ENCODE results near the gene ZNF554.

ZNF554 gene

GRCh38 chr19:2840794-2841791 is 21.4 kb downstream of the ZNF554 start, which contains the start of gene ZNF555:
ZNF555 (plus strand) TSS chr19:2841475; CDS start chr19:2841573, 98 bp downstream.
- WGBS (ENCODE audit: insufficient coverage, insufficient read length) = no CpG with 5 or more reads among the region's 106 CpGs
- DNase-seq (ENCODE audit: low read depth, low spot score) = peak; percentile 97
- Histone ChIP-seq H3K27me3 (ENCODE audit: control insufficient read depth, insufficient read depth, low read length) (no peaks in the 10 kb centered on the region), H3K4me3 (ENCODE audit: low read length) (peak within 1 kb of the TSS; percentile 82), H3K36me3 (ENCODE audit: control insufficient read depth, insufficient read depth, low read length) (no peaks in the 10 kb centered on the region; the same call in 1 of the 2 replicates), H3K4me1 (ENCODE audit: control insufficient read depth, insufficient read depth, low read length) (no peaks in the 10 kb centered on the region), H3K9me3 (ENCODE audit: control insufficient read depth, insufficient read depth, low read length) (peaks cover 1% of the 10 kb centered on the region; the same call in 1 of the 2 replicates), H3K27ac (ENCODE audit: low read length) (no peak within 1 kb of the TSS)

DNA sequence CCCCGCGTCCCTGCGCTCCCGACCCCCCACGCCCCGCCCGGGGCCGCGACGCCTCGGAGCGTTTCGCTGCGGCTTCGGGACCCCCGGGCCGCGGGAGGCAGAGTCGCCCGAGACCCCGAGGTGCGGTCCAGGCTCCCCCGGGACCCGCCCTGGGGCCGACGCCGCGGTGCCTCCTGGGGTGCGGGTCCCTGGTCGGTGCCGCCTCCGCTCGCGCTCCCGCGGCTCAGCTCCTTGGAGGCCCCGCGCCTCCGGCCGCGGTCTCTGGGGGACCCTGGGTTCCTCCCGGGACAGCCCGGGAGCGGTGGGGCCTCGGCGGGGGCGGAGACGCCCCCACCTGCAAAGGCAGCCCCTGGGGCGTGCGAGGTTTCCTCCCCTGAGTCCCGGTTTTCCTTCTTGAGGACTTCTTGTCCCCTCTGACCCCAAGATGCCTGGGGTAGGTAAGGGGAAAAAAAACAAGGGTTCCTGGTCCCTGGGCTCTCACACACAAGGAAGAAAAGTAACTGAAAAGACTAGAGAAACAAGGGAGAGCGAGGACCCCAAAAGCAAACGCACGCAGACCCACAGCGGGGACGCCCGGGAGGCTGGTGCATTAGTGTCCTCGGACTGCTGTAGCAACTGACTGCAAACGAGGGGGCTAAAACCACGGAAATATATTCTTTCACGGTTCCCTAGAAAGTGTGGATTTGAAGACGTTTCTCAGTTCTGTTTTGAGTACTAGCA is 22.3 kb downstream of the ZNF554 start:
- H3K4me3 ChIP-seq (ENCODE audit: low read length) = peak overlapping the region; percentile 75; the same call in 1 of the 2 replicates
- H3K27me3 ChIP-seq (ENCODE audit: control insufficient read depth, insufficient read depth, low read length) = no peaks in the 10 kb centered on the region
- H3K4me1 ChIP-seq (ENCODE audit: control insufficient read depth, insufficient read depth, low read length) = no peaks in the 10 kb centered on the region
- H3K9me3 ChIP-seq (ENCODE audit: control insufficient read depth, insufficient read depth, low read length) = no peaks in the 10 kb centered on the region
- DNase-seq (ENCODE audit: low read depth, low spot score) = no peak
- WGBS (ENCODE audit: insufficient coverage, insufficient read length) = no CpG with 5 or more reads among the region's 62 CpGs
- H3K27ac ChIP-seq (ENCODE audit: low read length) = no peak overlapping the region
- H3K36me3 ChIP-seq (ENCODE audit: control insufficient read depth, insufficient read depth, low read length) = no peaks in the 10 kb centered on the region

DNA sequence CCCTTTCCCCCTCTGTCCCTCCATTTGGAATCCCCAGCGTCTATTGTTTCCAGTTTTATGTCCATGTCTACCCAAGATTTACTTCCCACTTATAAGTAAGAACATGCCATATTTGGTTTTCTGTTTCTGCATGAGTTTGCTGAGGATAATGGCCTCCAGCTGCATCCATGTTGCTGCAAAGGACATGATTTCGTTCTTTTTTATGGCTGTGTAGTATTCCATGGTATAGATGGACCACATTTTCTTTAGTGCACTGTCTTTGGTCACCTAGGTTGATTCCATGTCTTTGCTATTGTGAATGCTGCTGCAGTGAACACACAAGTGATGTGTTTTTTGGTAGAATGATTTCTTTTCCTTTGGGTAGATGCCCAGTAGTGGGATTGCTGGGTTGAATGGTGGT is 25.4 kb downstream of the ZNF554 start:
- Histone ChIP-seq H3K4me1 (ENCODE audit: control insufficient read depth, insufficient read depth, low read length) (no peaks in the 10 kb centered on the region), H3K27ac (ENCODE audit: low read length) (no peak overlapping the region), H3K27me3 (ENCODE audit: control insufficient read depth, insufficient read depth, low read length) (no peaks in the 10 kb centered on the region), H3K4me3 (ENCODE audit: low read length) (no peak overlapping the region), H3K9me3 (ENCODE audit: control insufficient read depth, insufficient read depth, low read length) (peaks cover 4% of the 10 kb centered on the region; the same call in 1 of the 2 replicates), H3K36me3 (ENCODE audit: control insufficient read depth, insufficient read depth, low read length) (no peaks in the 10 kb centered on the region)
- DNase-seq (ENCODE audit: low read depth, low spot score) = no peak
- no CpG with 5 or more reads among the region's 2 CpGs for WGBS (ENCODE audit: insufficient coverage, insufficient read length)

GRCh38 chr19:2846180-2846894 is 26.7 kb downstream of the ZNF554 start:
- Histone ChIP-seq H3K4me1 (ENCODE audit: control insufficient read depth, insufficient read depth, low read length) (no peaks in the 10 kb centered on the region), H3K27ac (ENCODE audit: low read length) (no peak overlapping the region), H3K4me3 (ENCODE audit: low read length) (no peak overlapping the region), H3K27me3 (ENCODE audit: control insufficient read depth, insufficient read depth, low read length) (no peaks in the 10 kb centered on the region), H3K9me3 (ENCODE audit: control insufficient read depth, insufficient read depth, low read length) (peaks cover 4% of the 10 kb centered on the region), H3K36me3 (ENCODE audit: control insufficient read depth, insufficient read depth, low read length) (no peaks in the 10 kb centered on the region; the same call in 1 of the 2 replicates)
- no CpG with 5 or more reads among the region's 13 CpGs for WGBS (ENCODE audit: insufficient coverage, insufficient read length)
- no peak for DNase-seq (ENCODE audit: low read depth, low spot score)

DNA sequence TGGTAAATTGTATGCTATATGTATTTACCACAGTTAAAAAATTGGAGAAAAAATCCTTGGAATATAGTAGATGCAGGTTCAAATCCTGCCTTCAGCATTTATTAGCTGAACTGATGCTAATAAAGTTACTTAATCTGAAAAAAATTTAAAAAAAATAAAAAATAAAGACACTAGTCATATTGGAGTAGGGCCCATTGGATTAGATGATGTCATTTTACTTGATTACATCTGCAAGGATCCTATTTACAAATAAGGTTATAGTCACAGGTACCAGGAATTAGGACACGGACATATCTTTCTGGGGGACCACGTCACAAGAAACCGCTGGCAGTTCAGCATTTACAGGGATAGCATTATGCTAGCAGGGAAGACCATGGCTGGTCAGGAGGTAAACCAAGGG is 27.8 kb downstream of the ZNF554 start:
- no peak overlapping the region for H3K27ac ChIP-seq (ENCODE audit: low read length)
- peaks cover 9% of the 10 kb centered on the region; the same call in 1 of the 2 replicates for H3K36me3 ChIP-seq (ENCODE audit: control insufficient read depth, insufficient read depth, low read length)
- no CpG with 5 or more reads among the region's 3 CpGs for WGBS (ENCODE audit: insufficient coverage, insufficient read length)
- H3K4me3 ChIP-seq (ENCODE audit: low read length) = no peak overlapping the region
- no peak for DNase-seq (ENCODE audit: low read depth, low spot score)
- H3K27me3 ChIP-seq (ENCODE audit: control insufficient read depth, insufficient read depth, low read length) = no peaks in the 10 kb centered on the region
- H3K4me1 ChIP-seq (ENCODE audit: control insufficient read depth, insufficient read depth, low read length) = no peaks in the 10 kb centered on the region
- peaks cover 9% of the 10 kb centered on the region for H3K9me3 ChIP-seq (ENCODE audit: control insufficient read depth, insufficient read depth, low read length)

GRCh38 chr19:2848616-2849015 is 28.9 kb downstream of the ZNF554 start:
- Histone ChIP-seq H3K4me1 (ENCODE audit: control insufficient read depth, insufficient read depth, low read length) (no peaks in the 10 kb centered on the region), H3K27ac (ENCODE audit: low read length) (no peak overlapping the region), H3K36me3 (ENCODE audit: control insufficient read depth, insufficient read depth, low read length) (peaks cover 20% of the 10 kb centered on the region; the same call in 1 of the 2 replicates), H3K9me3 (ENCODE audit: control insufficient read depth, insufficient read depth, low read length) (peaks cover 20% of the 10 kb centered on the region), H3K27me3 (ENCODE audit: control insufficient read depth, insufficient read depth, low read length) (no peaks in the 10 kb centered on the region), H3K4me3 (ENCODE audit: low read length) (no peak overlapping the region)
- WGBS (ENCODE audit: insufficient coverage, insufficient read length) = no CpG with 5 or more reads among the region's 4 CpGs
- no peak for DNase-seq (ENCODE audit: low read depth, low spot score)

- no CpG with 5 or more reads among the region's 3 CpGs for WGBS (ENCODE audit: insufficient coverage, insufficient read length)
These were observed 30.7 kb downstream of the ZNF554 start for GRCh38 chr19:2850256-2850925.

GRCh38 chr19:2852598-2852997 is 32.9 kb downstream of the ZNF554 start:
- Histone ChIP-seq H3K27me3 (ENCODE audit: control insufficient read depth, insufficient read depth, low read length) (no peaks in the 10 kb centered on the region), H3K36me3 (ENCODE audit: control insufficient read depth, insufficient read depth, low read length) (peaks cover 20% of the 10 kb centered on the region; the same call in 1 of the 2 replicates), H3K27ac (ENCODE audit: low read length) (no peak overlapping the region), H3K9me3 (ENCODE audit: control insufficient read depth, insufficient read depth, low read length) (peaks cover 25% of the 10 kb centered on the region), H3K4me1 (ENCODE audit: control insufficient read depth, insufficient read depth, low read length) (no peaks in the 10 kb centered on the region), H3K4me3 (ENCODE audit: low read length) (no peak overlapping the region)
- WGBS (ENCODE audit: insufficient coverage, insufficient read length) = no CpG with 5 or more reads among the region's 10 CpGs
- DNase-seq (ENCODE audit: low read depth, low spot score) = no peak

More at GRCh38 chr19:2850256-2850925, 30.7 kb downstream of the ZNF554 start:
- Histone ChIP-seq H3K9me3 (ENCODE audit: control insufficient read depth, insufficient read depth, low read length) (peaks cover 25% of the 10 kb centered on the region), H3K27ac (ENCODE audit: low read length) (no peak overlapping the region), H3K4me3 (ENCODE audit: low read length) (no peak overlapping the region), H3K4me1 (ENCODE audit: control insufficient read depth, insufficient read depth, low read length) (no peaks in the 10 kb centered on the region), H3K27me3 (ENCODE audit: control insufficient read depth, insufficient read depth, low read length) (no peaks in the 10 kb centered on the region), H3K36me3 (ENCODE audit: control insufficient read depth, insufficient read depth, low read length) (peaks cover 20% of the 10 kb centered on the region; the same call in 1 of the 2 replicates)
- no peak for DNase-seq (ENCODE audit: low read depth, low spot score)

DNA sequence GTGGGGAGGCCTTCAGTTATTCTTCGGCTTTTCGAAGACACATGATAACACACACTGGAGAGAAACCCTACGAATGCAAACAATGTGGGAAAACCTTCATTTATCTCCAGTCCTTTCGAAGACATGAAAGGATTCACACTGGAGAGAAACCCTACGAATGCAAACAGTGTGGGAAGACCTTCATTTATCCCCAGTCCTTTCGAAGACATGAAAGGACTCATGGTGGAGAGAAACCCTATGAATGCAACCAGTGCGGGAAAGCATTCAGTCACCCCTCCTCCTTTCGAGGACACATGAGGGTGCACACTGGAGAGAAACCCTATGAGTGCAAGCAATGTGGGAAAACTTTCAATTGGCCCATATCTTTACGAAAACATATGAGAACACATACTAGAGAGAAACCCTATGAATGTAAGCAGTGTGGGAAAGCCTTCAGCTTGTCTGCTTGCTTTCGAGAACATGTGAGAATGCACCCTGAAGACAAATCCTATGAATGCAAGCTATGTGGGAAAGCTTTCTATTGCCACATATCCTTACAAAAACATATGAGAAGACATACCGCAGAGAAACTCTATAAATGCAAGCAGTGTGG is 33.4 kb downstream of the ZNF554 start:
- H3K9me3 ChIP-seq (ENCODE audit: control insufficient read depth, insufficient read depth, low read length) = peaks cover 25% of the 10 kb centered on the region

More for the DNA sequence above, 33.4 kb downstream of the ZNF554 start:
- no peak overlapping the region for H3K27ac ChIP-seq (ENCODE audit: low read length)
- H3K36me3 ChIP-seq (ENCODE audit: control insufficient read depth, insufficient read depth, low read length) = peaks cover 20% of the 10 kb centered on the region; the same call in 1 of the 2 replicates
- H3K4me1 ChIP-seq (ENCODE audit: control insufficient read depth, insufficient read depth, low read length) = no peaks in the 10 kb centered on the region
- WGBS (ENCODE audit: insufficient coverage, insufficient read length) = no CpG with 5 or more reads among the region's 11 CpGs
- no peak overlapping the region for H3K4me3 ChIP-seq (ENCODE audit: low read length)
- no peaks in the 10 kb centered on the region for H3K27me3 ChIP-seq (ENCODE audit: control insufficient read depth, insufficient read depth, low read length)
- no peak for DNase-seq (ENCODE audit: low read depth, low spot score)
